IMR-90 (cell line): ENCODE results near the gene PLCH1. TPM values are rescaled to one million over a fixed set of nuclear protein-coding genes. Genes with fewer than 3 reads are reported as not detected.

Experiments
- ATAC-seq: fragments of 200-7000 bp; cut with Tn5 transposase; 2 replicates; pipeline ENCODE4 v1.9.1; 2020; ENCODE audit warnings: low read depth, mild to moderate bottlenecking, moderate library complexity
- BruUV-seq: library from RNA; stranded (reverse); fragments of 400-500 nt; replicated peaks from 2 replicates; lab custom pipeline; 2021; lab: Mats Ljungman, UMichigan
- CTCF ChIA-PET: fragments of 300-600 bp; formaldehyde crosslinking; extraction: SDS; loops from one replicate; lab custom pipeline; 2021; ENCODE audit warnings: antibody characterized with exemption; lab: Yijun Ruan, JAX
- POLR2A ChIA-PET: fragments of 300-600 bp; sonication (Branson Sonifier 250); formaldehyde crosslinking; loops from one replicate; lab custom pipeline; 2022; ENCODE audit warnings: antibody characterized with exemption; ENCODE audit not compliant: unreplicated experiment; lab: Charles Lee
- DNase-seq: peaks from one replicate; pipeline ENCODE4 v3.0.0; 2013
- H2AFZ ChIP-seq: replicated peaks from 2 replicates; pipeline ENCODE3; 2013; ENCODE audit warnings: low read length, mild to moderate bottlenecking; ENCODE audit not compliant: poor library complexity
- H2AK5ac ChIP-seq: 2 replicates; pipeline ENCODE4 v1.6.1; 2013; ENCODE audit warnings: low read depth, low read length, inconsistent platforms
- H2AK9ac ChIP-seq: replicated peaks from 2 replicates; pipeline ENCODE3; 2013; ENCODE audit warnings: mild to moderate bottlenecking, low read depth, low read length, moderate library complexity; ENCODE audit not compliant: poor library complexity
- H2BK120ac ChIP-seq: 2 replicates; pipeline ENCODE4 v1.6.1; 2013; ENCODE audit warnings: low read depth, low read length, inconsistent platforms
- H2BK15ac ChIP-seq: 3 replicates; pipeline ENCODE4 v1.6.1; 2013; ENCODE audit warnings: low read depth, low read length, inconsistent platforms
- H2BK20ac ChIP-seq: 2 replicates; pipeline ENCODE4 v1.6.1; 2013; ENCODE audit warnings: low read depth, mild to moderate bottlenecking, inconsistent platforms, low read length, moderate library complexity
- H2BK5ac ChIP-seq: 2 replicates; pipeline ENCODE4 v1.6.1; 2013; ENCODE audit warnings: mild to moderate bottlenecking, low read depth, low read length, inconsistent platforms; ENCODE audit not compliant: poor library complexity, severe bottlenecking
- H3K14ac ChIP-seq: replicated peaks from 2 replicates; pipeline ENCODE4 v1.6.1; 2013; ENCODE audit warnings: low read depth, low read length, inconsistent platforms
- H3K18ac ChIP-seq: 2 replicates; pipeline ENCODE4 v1.6.1; 2013; ENCODE audit warnings: low read depth, low read length, control low read depth
- H3K23ac ChIP-seq: 2 replicates; pipeline ENCODE4 v1.6.1; 2013; ENCODE audit warnings: low read depth, low read length, inconsistent platforms
- H3K27ac ChIP-seq: 2 replicates; pipeline ENCODE4 v1.5.1; 2013; ENCODE audit warnings: mild to moderate bottlenecking, control low read depth, low read length; ENCODE audit not compliant: insufficient read depth
- H3K27me3 ChIP-seq: 2 replicates; pipeline ENCODE4 v1.6.1; 2013; ENCODE audit warnings: low read length; ENCODE audit not compliant: control insufficient read depth, insufficient read depth
- H3K36me3 ChIP-seq: 2 replicates; pipeline ENCODE4 v1.6.1; 2013; ENCODE audit warnings: low read length, mixed read lengths; ENCODE audit not compliant: control insufficient read depth, insufficient read depth
- H3K4ac ChIP-seq: 2 replicates; pipeline ENCODE4 v1.6.1; 2013; ENCODE audit warnings: low read depth, low read length, inconsistent platforms
- H3K4me1 ChIP-seq: 2 replicates; pipeline ENCODE4 v1.6.1; 2013; ENCODE audit warnings: low read length, mixed read lengths; ENCODE audit not compliant: control insufficient read depth, insufficient read depth
- H3K4me2 ChIP-seq: 2 replicates; pipeline ENCODE4 v1.6.1; 2013; ENCODE audit warnings: low read depth, mild to moderate bottlenecking, control low read depth, low read length, moderate library complexity
- H3K4me3 ChIP-seq: 2 replicates; pipeline ENCODE4 v1.5.1; 2013; ENCODE audit warnings: low read depth, mild to moderate bottlenecking, control low read depth, low read length, moderate library complexity; ENCODE audit not compliant: insufficient read depth
- H3K56ac ChIP-seq: 2 replicates; pipeline ENCODE4 v1.6.1; 2013; ENCODE audit warnings: low read length, inconsistent platforms; ENCODE audit not compliant: insufficient read depth; ENCODE audit errors: extremely low read depth
- H3K79me1 ChIP-seq, 2 experiments: 2 replicates each; pipeline ENCODE4 v1.6.1; 2013; ENCODE audit warnings: low read length in 2 of 2, inconsistent platforms in 1 of 2, low read depth in 1 of 2
- H3K9ac ChIP-seq: 2 replicates; pipeline ENCODE4 v1.6.1; 2013; ENCODE audit warnings: low read depth, low read length, control low read depth
- H3K9me1 ChIP-seq: 2 replicates; pipeline ENCODE4 v1.6.1; 2013; ENCODE audit warnings: low read length, inconsistent platforms; ENCODE audit not compliant: insufficient read depth
- H3K9me3 ChIP-seq: 2 replicates; pipeline ENCODE4 v1.6.1; 2013; ENCODE audit warnings: low read length; ENCODE audit not compliant: control insufficient read depth, insufficient read depth
- H4K20me1 ChIP-seq: 2 replicates; pipeline ENCODE4 v1.6.1; 2013; ENCODE audit warnings: low read length, inconsistent platforms; ENCODE audit not compliant: insufficient read depth
- H4K5ac ChIP-seq: 2 replicates; pipeline ENCODE4 v1.6.1; 2013; ENCODE audit warnings: mild to moderate bottlenecking, low read depth, low read length, control low read depth
- H4K8ac ChIP-seq, 2 experiments: 2 replicates each; pipeline ENCODE4 v1.6.1; 2013; ENCODE audit warnings: low read depth in 2 of 2, low read length in 2 of 2, control low read depth in 1 of 2, inconsistent platforms in 1 of 2
- H4K91ac ChIP-seq: 2 replicates; pipeline ENCODE4 v1.6.1; 2013; ENCODE audit warnings: low read depth, low read length, inconsistent platforms; ENCODE audit not compliant: insufficient read depth
- CEBPB ChIP-seq: IDR thresholded peaks from 2 replicates; pipeline ENCODE4 v1.6.1; 2012; ENCODE audit warnings: low read depth, low read length, improper control_type of control experiment
- CHD1 ChIP-seq: IDR thresholded peaks from 2 replicates; pipeline ENCODE4 v1.6.1; 2012; ENCODE audit warnings: low read depth, low read length, improper control_type of control experiment
- CTCF ChIP-seq: conservative IDR thresholded peaks from 2 replicates; pipeline ENCODE4 v1.5.1; 2012; ENCODE audit warnings: mild to moderate bottlenecking, low read depth, low read length, improper control_type of control experiment
- ELK1 ChIP-seq: fragments of 150-350 bp; IDR thresholded peaks from 2 replicates; pipeline ENCODE4 v1.6.1; 2016; ENCODE audit warnings: low read depth, mild to moderate bottlenecking, low read length, moderate library complexity, borderline replicate concordance
- FOS ChIP-seq: fragments of 150-350 bp; IDR thresholded peaks from 2 replicates; pipeline ENCODE4 v1.6.1; 2016; ENCODE audit warnings: low read depth, low read length
- MAZ ChIP-seq: IDR thresholded peaks from 2 replicates; pipeline ENCODE4 v1.6.1; 2012; ENCODE audit warnings: low read depth, mild to moderate bottlenecking, low read length, improper control_type of control experiment, moderate library complexity, borderline replicate concordance
- NFE2L2 ChIP-seq: fragments of 150-350 bp; IDR thresholded peaks from 2 replicates; pipeline ENCODE4 v1.6.1; 2016; ENCODE audit warnings: low read depth, mild to moderate bottlenecking, low read length
- POLR2A ChIP-seq: IDR thresholded peaks from 2 replicates; pipeline ENCODE4 v1.6.1; 2012; ENCODE audit warnings: mild to moderate bottlenecking, low read depth, low read length
- RCOR1 ChIP-seq: IDR thresholded peaks from 2 replicates; pipeline ENCODE4 v1.6.1; 2012; ENCODE audit warnings: mild to moderate bottlenecking, low read length, improper control_type of control experiment; ENCODE audit not compliant: insufficient replicate concordance
- RFX5 ChIP-seq: IDR thresholded peaks from 2 replicates; pipeline ENCODE4 v1.8.0; 2012; ENCODE audit warnings: low read depth, mild to moderate bottlenecking, low read length, moderate library complexity
- SMC3 ChIP-seq: fragments of 150-350 bp; IDR thresholded peaks from 2 replicates; pipeline ENCODE4 v1.6.1; 2016; ENCODE audit warnings: low read depth, mild to moderate bottlenecking, antibody characterized with exemption, low read length, moderate library complexity
- USF2 ChIP-seq: fragments of 150-350 bp; IDR thresholded peaks from 2 replicates; pipeline ENCODE4 v1.6.1; 2017; ENCODE audit warnings: mild to moderate bottlenecking, antibody characterized with exemption, low read length, low read depth
- WGBS, 2 experiments: methylation state at CpG; one replicate each; pipeline versions ENCODE4 v1.1.5 to v1.1.7; 2013; ENCODE audit warnings: missing lambda C conversion rate in 2 of 2; ENCODE audit not compliant: insufficient read length in 1 of 2; ENCODE audit errors: extremely low coverage in 2 of 2; 5-methylcytosine and 5-hydroxymethylcytosine counted together
- dilution Hi-C: fragments of 300-500 bp; cut with HindIII; formaldehyde crosslinking; loops from one replicate; pipeline ENCODE4 v1.14.3; 2018; ENCODE audit warnings: low sequenced_read_pairs; ENCODE audit not compliant: unreplicated experiment
- in situ Hi-C: fragments of 300-500 bp; cut with MboI; formaldehyde crosslinking; loops from 3 replicates; pipeline ENCODE4 v1.14.3; 2019; ENCODE audit warnings: low sequenced_read_pairs, inconsistent platforms, mixed read lengths
- intact Hi-C: fragments of 100-400 bp; cut with micrococcal nuclease; formaldehyde crosslinking; loops from 2 replicates; pipeline ENCODE4 v1.10.0; 2022
- polyA plus RNA-seq, 3 experiments: library from polyadenylated mRNA; depleted of rRNA; stranded (reverse); fragments of >200 nt; gene quantifications; 2 replicates each; pipeline ENCODE4 v1.2.3, GENCODE V29; 2012; ENCODE audit warnings: low replicate concordance in 1 of 3
- total RNA-seq: library from RNA; depleted of rRNA; stranded (reverse); fragments of >200 nt; gene quantifications from 2 replicates; pipeline ENCODE4 v1.2.3, GENCODE V29; 2012

The PLCH1 gene
- total and polyA plus RNA-seq, 2 of the 4 experiments (the other 2 are of a cell fraction) = not detected

GRCh38 chr3:155431856-155432570 lies 312.9 kb downstream of the PLCH1 start:
- H2BK20ac ChIP-seq = no peak overlapping the region
- no peak overlapping the region for H3K4me2 ChIP-seq
- H3K4ac ChIP-seq = no peak overlapping the region
- no peak overlapping the region for H2BK5ac ChIP-seq
- no peak overlapping the region for H4K91ac ChIP-seq
- in situ Hi-C loops (no loop called here), dilution Hi-C loops (no loop called here), intact Hi-C loops (no loop called here)
- WGBS, 2 experiments = no CpG with 5 or more reads among the region's 7 CpGs
- no peak for TF ChIP-seq NFE2L2
- no peak for TF ChIP-seq RFX5
- TF ChIP-seq MAZ = no peak
- no peak for TF ChIP-seq CHD1
- no peak for TF ChIP-seq CEBPB
- no peak for TF ChIP-seq ELK1
- no peak for TF ChIP-seq USF2
- no peak for TF ChIP-seq SMC3
- no peak for TF ChIP-seq RCOR1
- no peak for TF ChIP-seq POLR2A
- TF ChIP-seq FOS = no peak
- TF ChIP-seq CTCF = no peak
- H2AFZ ChIP-seq = no peak overlapping the region
- no peak overlapping the region for H2AK9ac ChIP-seq
- no peak overlapping the region for H3K4me3 ChIP-seq
- DNase-seq (no peak), ATAC-seq (no peak)
- H3K18ac ChIP-seq = no peak overlapping the region
- no peaks in the 10 kb centered on the region for H3K9me1 ChIP-seq
- H4K5ac ChIP-seq = no peak overlapping the region
- H3K9ac ChIP-seq = no peak overlapping the region
- H2BK15ac ChIP-seq = no peak overlapping the region
- H2BK120ac ChIP-seq = no peak overlapping the region
- no peak overlapping the region for H3K14ac ChIP-seq
- no peak overlapping the region for H2AK5ac ChIP-seq
- BruUV-seq = no TSS peak
- no peaks in the 10 kb centered on the region for H3K4me1 ChIP-seq
- no peaks in the 10 kb centered on the region for H3K79me1 ChIP-seq
- no peaks in the 10 kb centered on the region for H3K27me3 ChIP-seq
- POLR2A ChIA-PET = no interaction called here
- no peak overlapping the region for H4K8ac ChIP-seq
- H3K56ac ChIP-seq = no peak overlapping the region
- no peaks in the 10 kb centered on the region for H3K36me3 ChIP-seq
- H3K23ac ChIP-seq = no peak overlapping the region
- H3K27ac ChIP-seq = no peak overlapping the region
- CTCF ChIA-PET = no interaction called here
- H3K9me3 ChIP-seq = peaks cover 10% of the 10 kb centered on the region
- no peaks in the 10 kb centered on the region; the same call in 1 of the 2 replicates for H4K20me1 ChIP-seq
